SU-DHL-6 (cell line): ENCODE measurements around the gene NUDT16L1.

ENCODE experiments used
- H2AFZ ChIP-seq: fragments of 200-600 bp; sonication (generic); 2 replicates; pipeline ENCODE4 v1.6.1; 2014; ENCODE audit warnings: low read depth, mild to moderate bottlenecking, moderate library complexity, mixed read lengths, antibody characterized with exemption, low read length; ENCODE audit not compliant: severe bottlenecking
- H3F3A ChIP-seq: fragments of 200-600 bp; shearing (Covaris generic); 2 replicates; pipeline ENCODE4 v1.6.0; 2016; ENCODE audit warnings: antibody characterized with exemption, mild to moderate bottlenecking; ENCODE audit not compliant: insufficient read depth
- H3K27ac ChIP-seq: fragments of 200-600 bp; sonication (generic); 2 replicates; pipeline ENCODE4 v1.5.1; 2016; ENCODE audit warnings: low read depth, mild to moderate bottlenecking, low read length, moderate library complexity, mixed read lengths
- H3K27me3 ChIP-seq: fragments of 200-600 bp; sonication (generic), shearing (Covaris generic); 2 replicates; pipeline ENCODE4 v1.6.0; 2014; ENCODE audit warnings: mild to moderate bottlenecking, low read length
- H3K36me3 ChIP-seq: fragments of 200-600 bp; sonication (generic); 2 replicates; pipeline ENCODE4 v1.6.1; 2014; ENCODE audit warnings: mild to moderate bottlenecking, low read length, mixed read lengths
- H3K4me2 ChIP-seq: fragments of 300-600, 200-600 bp; shearing (Covaris generic), sonication (generic); 2 replicates; pipeline ENCODE4 v1.6.0; 2014; ENCODE audit warnings: low read length, low read depth, mild to moderate bottlenecking; ENCODE audit not compliant: poor library complexity, severe bottlenecking
- H3K4me3 ChIP-seq: fragments of 200-600 bp; sonication (generic); 2 replicates; pipeline ENCODE4 v1.5.1; 2014; ENCODE audit warnings: antibody characterized with exemption, low read length, mild to moderate bottlenecking, mixed read lengths; ENCODE audit not compliant: insufficient read depth, poor library complexity, severe bottlenecking
- H3K79me2 ChIP-seq: fragments of 200-600 bp; sonication (generic); 2 replicates; pipeline ENCODE4 v1.6.1; 2014; ENCODE audit warnings: mild to moderate bottlenecking, low read length, moderate library complexity; ENCODE audit not compliant: insufficient read depth
- H3K9ac ChIP-seq: fragments of 200-600 bp; sonication (generic); 2 replicates; pipeline ENCODE4 v1.7.0; 2014; ENCODE audit warnings: mild to moderate bottlenecking, low read length
- H3K9me2 ChIP-seq: fragments of 200-600 bp; sonication (generic); replicated peaks from 2 replicates; pipeline ENCODE4 v1.6.1; 2014; ENCODE audit warnings: low read length; ENCODE audit not compliant: insufficient read depth
- H3K9me3 ChIP-seq: fragments of 200-600 bp; sonication (generic); 2 replicates; pipeline ENCODE4 v1.6.1; 2014; ENCODE audit warnings: low read length, mixed read lengths; ENCODE audit not compliant: insufficient read depth
- H4K20me1 ChIP-seq: fragments of 200-600 bp; sonication (generic); 2 replicates; pipeline ENCODE4 v1.6.1; 2014; ENCODE audit warnings: low read depth, mild to moderate bottlenecking, antibody characterized with exemption, low read length, moderate library complexity, mixed read lengths
- EZH2phosphoT487 ChIP-seq: fragments of 200-600 bp; sonication (generic), shearing (Covaris generic); conservative IDR thresholded peaks from 2 replicates; pipeline ENCODE4 v1.6.1; 2018; ENCODE audit warnings: mild to moderate bottlenecking, antibody characterized with exemption, low read length, moderate library complexity, mixed read lengths
- TF ChIP-seq, protein P1 (sequence below): fragments of 200-600 bp; sonication (generic); IDR thresholded peaks from one replicate; pipeline ENCODE4 v1.5.1; 2017; ENCODE audit warnings: antibody characterized with exemption, mild to moderate bottlenecking, low read length, moderate library complexity; ENCODE audit not compliant: insufficient read depth, poor library complexity, severe bottlenecking

NUDT16L1 gene

GRCh38 chr16:4743226-4743878, 50.0 kb downstream of the NUDT16L1 start:
- no peak overlapping the region for H3K9ac ChIP-seq
- no peak overlapping the region for H3K4me2 ChIP-seq

DNA sequence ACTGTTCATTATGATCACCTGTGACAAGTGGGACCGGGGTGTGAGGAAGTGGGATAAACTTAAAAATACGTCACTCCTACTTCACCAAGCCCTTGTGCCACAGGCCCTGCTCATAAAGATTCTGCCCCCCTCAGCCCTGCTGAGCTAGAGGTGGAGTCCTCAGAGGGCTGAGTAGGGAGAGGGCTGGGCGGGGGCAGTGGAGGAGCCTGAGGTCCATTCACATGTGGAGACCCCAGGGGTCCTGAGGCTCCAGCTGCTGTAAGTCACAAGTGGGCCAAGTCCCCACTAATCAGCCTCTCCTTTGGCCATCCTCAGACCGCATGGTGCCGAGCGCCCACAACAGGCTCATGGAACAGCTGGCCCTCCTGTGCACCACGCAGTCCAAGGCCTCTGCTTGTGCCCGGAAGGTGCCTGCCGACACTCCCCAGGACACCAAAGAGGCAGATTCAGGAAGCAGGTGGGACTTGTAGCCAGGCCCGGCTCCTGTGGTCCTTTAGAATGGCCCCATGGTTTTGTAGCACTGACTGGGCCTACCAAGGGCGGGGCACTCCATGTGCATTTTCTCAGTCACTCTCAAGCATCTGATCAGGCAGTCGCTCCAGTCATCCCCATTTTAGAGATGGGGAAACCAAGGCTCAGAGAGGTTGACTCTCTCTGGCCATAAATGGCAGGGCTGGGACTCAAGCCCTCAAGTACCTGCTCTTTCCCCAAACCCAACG, 51.4 kb downstream of the NUDT16L1 start:
- no peaks in the 10 kb centered on the region for H3K27me3 ChIP-seq
- H3K79me2 ChIP-seq: no peaks in the 10 kb centered on the region
- H3K36me3 ChIP-seq: no peaks in the 10 kb centered on the region
- no peaks in the 10 kb centered on the region for H4K20me1 ChIP-seq
- no peak overlapping the region for H3K4me2 ChIP-seq
- no peaks in the 10 kb centered on the region for H3F3A ChIP-seq
- no peak overlapping the region for H3K9ac ChIP-seq
- no peak overlapping the region for H3K27ac ChIP-seq
- TF ChIP-seq, protein P1, sequence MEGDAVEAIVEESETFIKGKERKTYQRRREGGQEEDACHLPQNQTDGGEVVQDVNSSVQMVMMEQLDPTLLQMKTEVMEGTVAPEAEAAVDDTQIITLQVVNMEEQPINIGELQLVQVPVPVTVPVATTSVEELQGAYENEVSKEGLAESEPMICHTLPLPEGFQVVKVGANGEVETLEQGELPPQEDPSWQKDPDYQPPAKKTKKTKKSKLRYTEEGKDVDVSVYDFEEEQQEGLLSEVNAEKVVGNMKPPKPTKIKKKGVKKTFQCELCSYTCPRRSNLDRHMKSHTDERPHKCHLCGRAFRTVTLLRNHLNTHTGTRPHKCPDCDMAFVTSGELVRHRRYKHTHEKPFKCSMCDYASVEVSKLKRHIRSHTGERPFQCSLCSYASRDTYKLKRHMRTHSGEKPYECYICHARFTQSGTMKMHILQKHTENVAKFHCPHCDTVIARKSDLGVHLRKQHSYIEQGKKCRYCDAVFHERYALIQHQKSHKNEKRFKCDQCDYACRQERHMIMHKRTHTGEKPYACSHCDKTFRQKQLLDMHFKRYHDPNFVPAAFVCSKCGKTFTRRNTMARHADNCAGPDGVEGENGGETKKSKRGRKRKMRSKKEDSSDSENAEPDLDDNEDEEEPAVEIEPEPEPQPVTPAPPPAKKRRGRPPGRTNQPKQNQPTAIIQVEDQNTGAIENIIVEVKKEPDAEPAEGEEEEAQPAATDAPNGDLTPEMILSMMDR: no peak
- TF ChIP-seq EZH2phosphoT487: no peak
- H3K4me3 ChIP-seq: no peak overlapping the region
- H3K9me3 ChIP-seq: no peaks in the 10 kb centered on the region
- no peaks in the 10 kb centered on the region for H3K9me2 ChIP-seq
- no peak overlapping the region for H2AFZ ChIP-seq

More at GRCh38 chr16:4743226-4743878, 50.0 kb downstream of the NUDT16L1 start:
- H3K27ac ChIP-seq: no peak overlapping the region
- TF ChIP-seq, protein P1: no peak
- no peak for TF ChIP-seq EZH2phosphoT487
- no peaks in the 10 kb centered on the region for H3K36me3 ChIP-seq
- no peak overlapping the region for H3K4me3 ChIP-seq
- no peak overlapping the region for H2AFZ ChIP-seq
- H3K9me3 ChIP-seq: no peaks in the 10 kb centered on the region
- H4K20me1 ChIP-seq: no peaks in the 10 kb centered on the region
- H3K79me2 ChIP-seq: no peaks in the 10 kb centered on the region
- H3K27me3 ChIP-seq: no peaks in the 10 kb centered on the region
- no peaks in the 10 kb centered on the region for H3K9me2 ChIP-seq
- H3F3A ChIP-seq: no peaks in the 10 kb centered on the region

DNA sequence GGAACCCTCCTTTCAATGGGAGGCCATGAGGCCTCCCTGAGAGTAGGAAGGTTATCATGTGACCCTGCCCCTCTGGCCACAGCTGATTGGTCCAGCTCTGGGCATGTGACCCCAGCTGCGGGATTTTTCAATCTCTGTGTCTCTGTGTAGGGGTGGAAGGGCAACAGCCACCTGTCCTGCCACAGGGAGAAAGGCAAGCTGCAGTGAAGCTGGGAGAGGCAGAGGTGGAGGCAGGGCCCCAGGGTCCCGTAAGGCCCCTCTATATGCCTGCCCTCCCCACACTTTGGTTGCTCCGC, 51.9 kb downstream of the NUDT16L1 start:
- Histone ChIP-seq H3K9ac (no peak overlapping the region), H3K79me2 (no peaks in the 10 kb centered on the region), H3K36me3 (no peaks in the 10 kb centered on the region), H3K9me3 (no peaks in the 10 kb centered on the region), H2AFZ (no peak overlapping the region), H3K27me3 (no peaks in the 10 kb centered on the region), H4K20me1 (no peaks in the 10 kb centered on the region), H3F3A (no peaks in the 10 kb centered on the region), H3K4me2 (no peak overlapping the region), H3K27ac (no peak overlapping the region), H3K9me2 (no peaks in the 10 kb centered on the region), H3K4me3 (no peak overlapping the region)
- TF ChIP-seq, protein P1: no peak
- no peak for TF ChIP-seq EZH2phosphoT487
